Measurements from ENCODE around the gene TBL3.

Gene TBL3

GRCh38 chr16:1944612-1945199, 27.1 kb upstream of the TBL3 start:
- TF ChIP-seq ZNF8 (CRISPR knock-in tag; IDR thresholded peaks at IDR 0.05) (no peak), RARB (CRISPR knock-in tag; IDR thresholded peaks at IDR 0.05) (no peak), ZNF70 (CRISPR knock-in tag; IDR thresholded peaks at IDR 0.05) (no peak), BACH2 (CRISPR knock-in tag; IDR thresholded peaks at IDR 0.05; ENCODE audit: borderline replicate concordance) (no peak), ISL1 (CRISPR knock-in tag; IDR thresholded peaks at IDR 0.05) (no peak), TOX (CRISPR knock-in tag; IDR thresholded peaks at IDR 0.05; ENCODE audit: borderline replicate concordance) (no peak)
- no peak for ATAC-seq

- TF ChIP-seq, protein P1, sequence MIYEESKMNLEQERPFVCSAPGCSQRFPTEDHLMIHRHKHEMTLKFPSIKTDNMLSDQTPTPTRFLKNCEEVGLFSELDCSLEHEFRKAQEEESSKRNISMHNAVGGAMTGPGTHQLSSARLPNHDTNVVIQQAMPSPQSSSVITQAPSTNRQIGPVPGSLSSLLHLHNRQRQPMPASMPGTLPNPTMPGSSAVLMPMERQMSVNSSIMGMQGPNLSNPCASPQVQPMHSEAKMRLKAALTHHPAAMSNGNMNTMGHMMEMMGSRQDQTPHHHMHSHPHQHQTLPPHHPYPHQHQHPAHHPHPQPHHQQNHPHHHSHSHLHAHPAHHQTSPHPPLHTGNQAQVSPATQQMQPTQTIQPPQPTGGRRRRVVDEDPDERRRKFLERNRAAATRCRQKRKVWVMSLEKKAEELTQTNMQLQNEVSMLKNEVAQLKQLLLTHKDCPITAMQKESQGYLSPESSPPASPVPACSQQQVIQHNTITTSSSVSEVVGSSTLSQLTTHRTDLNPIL (CRISPR knock-in tag; IDR thresholded peaks at IDR 0.05; ENCODE audit: low read depth) = no peak
- no peak for TF ChIP-seq ZNF565 (CRISPR knock-in tag; conservative IDR thresholded peaks at IDR 0.05; ENCODE audit: low read depth)
- TF ChIP-seq TOX (CRISPR knock-in tag; IDR thresholded peaks at IDR 0.05; ENCODE audit: borderline replicate concordance) = no peak
- TF ChIP-seq ZNF8 (CRISPR knock-in tag; IDR thresholded peaks at IDR 0.05) = no peak
- no peak for TF ChIP-seq CSDC2 (CRISPR knock-in tag; IDR thresholded peaks at IDR 0.05)
- TF ChIP-seq RARB (CRISPR knock-in tag; IDR thresholded peaks at IDR 0.05) = no peak
- TF ChIP-seq GLIS3 (CRISPR knock-in tag; IDR thresholded peaks at IDR 0.05) = no peak
- no peak for TF ChIP-seq ZFP30 (CRISPR knock-in tag; IDR thresholded peaks at IDR 0.05)
- no peak for TF ChIP-seq ZNF70 (CRISPR knock-in tag; IDR thresholded peaks at IDR 0.05)
- TF ChIP-seq, protein P2, sequence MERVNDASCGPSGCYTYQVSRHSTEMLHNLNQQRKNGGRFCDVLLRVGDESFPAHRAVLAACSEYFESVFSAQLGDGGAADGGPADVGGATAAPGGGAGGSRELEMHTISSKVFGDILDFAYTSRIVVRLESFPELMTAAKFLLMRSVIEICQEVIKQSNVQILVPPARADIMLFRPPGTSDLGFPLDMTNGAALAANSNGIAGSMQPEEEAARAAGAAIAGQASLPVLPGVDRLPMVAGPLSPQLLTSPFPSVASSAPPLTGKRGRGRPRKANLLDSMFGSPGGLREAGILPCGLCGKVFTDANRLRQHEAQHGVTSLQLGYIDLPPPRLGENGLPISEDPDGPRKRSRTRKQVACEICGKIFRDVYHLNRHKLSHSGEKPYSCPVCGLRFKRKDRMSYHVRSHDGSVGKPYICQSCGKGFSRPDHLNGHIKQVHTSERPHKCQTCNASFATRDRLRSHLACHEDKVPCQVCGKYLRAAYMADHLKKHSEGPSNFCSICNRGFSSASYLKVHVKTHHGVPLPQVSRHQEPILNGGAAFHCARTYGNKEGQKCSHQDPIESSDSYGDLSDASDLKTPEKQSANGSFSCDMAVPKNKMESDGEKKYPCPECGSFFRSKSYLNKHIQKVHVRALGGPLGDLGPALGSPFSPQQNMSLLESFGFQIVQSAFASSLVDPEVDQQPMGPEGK (CRISPR knock-in tag; IDR thresholded peaks at IDR 0.05; ENCODE audit: borderline replicate concordance) = no peak
- TF ChIP-seq BACH2 (CRISPR knock-in tag; IDR thresholded peaks at IDR 0.05; ENCODE audit: borderline replicate concordance) = no peak
- no peak for TF ChIP-seq ZFP3 (CRISPR knock-in tag; IDR thresholded peaks at IDR 0.05)
- TF ChIP-seq ARNTL (CRISPR knock-in tag; IDR thresholded peaks at IDR 0.05; ENCODE audit: borderline replicate concordance, low read depth) = no peak
- TF ChIP-seq, protein P3, sequence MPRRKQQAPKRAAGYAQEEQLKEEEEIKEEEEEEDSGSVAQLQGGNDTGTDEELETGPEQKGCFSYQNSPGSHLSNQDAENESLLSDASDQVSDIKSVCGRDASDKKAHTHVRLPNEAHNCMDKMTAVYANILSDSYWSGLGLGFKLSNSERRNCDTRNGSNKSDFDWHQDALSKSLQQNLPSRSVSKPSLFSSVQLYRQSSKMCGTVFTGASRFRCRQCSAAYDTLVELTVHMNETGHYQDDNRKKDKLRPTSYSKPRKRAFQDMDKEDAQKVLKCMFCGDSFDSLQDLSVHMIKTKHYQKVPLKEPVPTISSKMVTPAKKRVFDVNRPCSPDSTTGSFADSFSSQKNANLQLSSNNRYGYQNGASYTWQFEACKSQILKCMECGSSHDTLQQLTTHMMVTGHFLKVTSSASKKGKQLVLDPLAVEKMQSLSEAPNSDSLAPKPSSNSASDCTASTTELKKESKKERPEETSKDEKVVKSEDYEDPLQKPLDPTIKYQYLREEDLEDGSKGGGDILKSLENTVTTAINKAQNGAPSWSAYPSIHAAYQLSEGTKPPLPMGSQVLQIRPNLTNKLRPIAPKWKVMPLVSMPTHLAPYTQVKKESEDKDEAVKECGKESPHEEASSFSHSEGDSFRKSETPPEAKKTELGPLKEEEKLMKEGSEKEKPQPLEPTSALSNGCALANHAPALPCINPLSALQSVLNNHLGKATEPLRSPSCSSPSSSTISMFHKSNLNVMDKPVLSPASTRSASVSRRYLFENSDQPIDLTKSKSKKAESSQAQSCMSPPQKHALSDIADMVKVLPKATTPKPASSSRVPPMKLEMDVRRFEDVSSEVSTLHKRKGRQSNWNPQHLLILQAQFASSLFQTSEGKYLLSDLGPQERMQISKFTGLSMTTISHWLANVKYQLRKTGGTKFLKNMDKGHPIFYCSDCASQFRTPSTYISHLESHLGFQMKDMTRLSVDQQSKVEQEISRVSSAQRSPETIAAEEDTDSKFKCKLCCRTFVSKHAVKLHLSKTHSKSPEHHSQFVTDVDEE (CRISPR knock-in tag; IDR thresholded peaks at IDR 0.05) = no peak
- no peak for TF ChIP-seq ESRRG (CRISPR knock-in tag; IDR thresholded peaks at IDR 0.05)
- no peak for TF ChIP-seq OSR1 (CRISPR knock-in tag; IDR thresholded peaks at IDR 0.05)
- TF ChIP-seq TCF4 (CRISPR knock-in tag; IDR thresholded peaks at IDR 0.05; ENCODE audit: borderline replicate concordance) = no peak
- no peak for TF ChIP-seq ISL1 (CRISPR knock-in tag; IDR thresholded peaks at IDR 0.05)
- TF ChIP-seq, protein P4, sequence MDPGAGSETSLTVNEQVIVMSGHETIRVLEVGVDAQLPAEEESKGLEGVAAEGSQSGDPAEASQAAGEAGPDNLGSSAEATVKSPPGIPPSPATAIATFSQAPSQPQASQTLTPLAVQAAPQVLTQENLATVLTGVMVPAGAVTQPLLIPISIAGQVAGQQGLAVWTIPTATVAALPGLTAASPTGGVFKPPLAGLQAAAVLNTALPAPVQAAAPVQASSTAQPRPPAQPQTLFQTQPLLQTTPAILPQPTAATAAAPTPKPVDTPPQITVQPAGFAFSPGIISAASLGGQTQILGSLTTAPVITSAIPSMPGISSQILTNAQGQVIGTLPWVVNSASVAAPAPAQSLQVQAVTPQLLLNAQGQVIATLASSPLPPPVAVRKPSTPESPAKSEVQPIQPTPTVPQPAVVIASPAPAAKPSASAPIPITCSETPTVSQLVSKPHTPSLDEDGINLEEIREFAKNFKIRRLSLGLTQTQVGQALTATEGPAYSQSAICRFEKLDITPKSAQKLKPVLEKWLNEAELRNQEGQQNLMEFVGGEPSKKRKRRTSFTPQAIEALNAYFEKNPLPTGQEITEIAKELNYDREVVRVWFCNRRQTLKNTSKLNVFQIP (CRISPR knock-in tag; IDR thresholded peaks at IDR 0.05; ENCODE audit: borderline replicate concordance, low read depth) = no peak
- TF ChIP-seq CSRNP3 (CRISPR knock-in tag; IDR thresholded peaks at IDR 0.05) = no peak
Observed at GRCh38 chr16:1945559-1946391, 26.1 kb upstream of the TBL3 start.

More at GRCh38 chr16:1945559-1946391, 26.1 kb upstream of the TBL3 start:
- ATAC-seq = no peak

Measured in SK-N-SH treated with all-trans-retinoic acid at 6 μM for 48 hours (cell line).